Neural cell (in vitro differentiated cells): ENCODE data around the gene KRTAP5-1. TPM values are rescaled to one million over a fixed set of nuclear protein-coding genes. Genes with fewer than 3 reads are reported as not detected.

Experiments used
- H2AFZ ChIP-seq: fragments of 200-600, 300-800 bp; sonication (generic), shearing (Covaris generic); 2 replicates; pipeline ENCODE4 v1.6.0; 2014; ENCODE audit warnings: low read depth, mild to moderate bottlenecking, antibody characterized with exemption, low read length, moderate library complexity
- H3F3A ChIP-seq: fragments of 200-600 bp; shearing (Covaris generic); 2 replicates; pipeline ENCODE4 v1.6.1; 2016; ENCODE audit warnings: mild to moderate bottlenecking, moderate library complexity, mixed read lengths, antibody characterized with exemption, low read length; ENCODE audit not compliant: insufficient read depth, poor library complexity, severe bottlenecking
- H3K27ac ChIP-seq: fragments of 200-600, 300-800 bp; sonication (generic), shearing (Covaris generic); 2 replicates; pipeline ENCODE4 v1.5.1; 2014; ENCODE audit warnings: mild to moderate bottlenecking, low read length, moderate library complexity
- H3K27me3 ChIP-seq: fragments of 300-800, 200-600 bp; sonication (generic), shearing (Covaris generic); 2 replicates; pipeline ENCODE4 v1.6.0; 2014; ENCODE audit warnings: mild to moderate bottlenecking, low read depth, low read length, moderate library complexity; ENCODE audit not compliant: insufficient read depth
- H3K36me3 ChIP-seq: fragments of 300-800, 200-600 bp; sonication (generic), shearing (Covaris generic); 2 replicates; pipeline ENCODE4 v1.5.1; 2014; ENCODE audit warnings: mild to moderate bottlenecking, antibody characterized with exemption, low read length, moderate library complexity; ENCODE audit not compliant: insufficient read depth
- H3K4me2 ChIP-seq: fragments of 300-800, 200-600 bp; sonication (generic), shearing (Covaris generic); 2 replicates; pipeline ENCODE4 v1.6.0; 2014; ENCODE audit warnings: mild to moderate bottlenecking, low read length
- H3K4me3 ChIP-seq: fragments of 300-800, 200-600 bp; sonication (generic), shearing (Covaris generic); 2 replicates; pipeline ENCODE4 v1.5.1; 2014; ENCODE audit warnings: mild to moderate bottlenecking, low read length, moderate library complexity
- H3K79me2 ChIP-seq: fragments of 200-600 bp; shearing (Covaris generic); replicated peaks from 2 replicates; pipeline ENCODE4 v1.6.0; 2014; ENCODE audit warnings: mild to moderate bottlenecking, low read length, moderate library complexity; ENCODE audit not compliant: insufficient read depth
- H3K9ac ChIP-seq: fragments of 300-800, 200-600 bp; sonication (generic), shearing (Covaris generic); 2 replicates; pipeline ENCODE4 v1.6.1; 2016; ENCODE audit warnings: mild to moderate bottlenecking, low read length, mixed read lengths
- H3K9me2 ChIP-seq: fragments of 200-600 bp; shearing (Covaris generic); 2 replicates; pipeline ENCODE4 v1.6.1; 2016; ENCODE audit warnings: mild to moderate bottlenecking, low read length, mixed read lengths; ENCODE audit not compliant: insufficient read depth
- H3K9me3 ChIP-seq: fragments of 200-600, 300-800 bp; sonication (generic), shearing (Covaris generic); 2 replicates; pipeline ENCODE4 v1.6.1; 2016; ENCODE audit warnings: mild to moderate bottlenecking, mixed run types, low read length, moderate library complexity, mixed read lengths
- H4K20me1 ChIP-seq: fragments of 200-600 bp; shearing (Covaris generic); 2 replicates; pipeline ENCODE4 v1.6.1; 2016; ENCODE audit warnings: mild to moderate bottlenecking, mixed run types; ENCODE audit not compliant: insufficient read depth
- CTCF ChIP-seq: fragments of 450-650 bp; IDR thresholded peaks from 2 replicates; pipeline ENCODE4 v1.5.1; 2014; ENCODE audit warnings: antibody characterized with exemption, mild to moderate bottlenecking, moderate library complexity; ENCODE audit not compliant: poor library complexity, severe bottlenecking
- EP300 ChIP-seq: fragments of 450-650 bp; conservative IDR thresholded peaks from 2 replicates; pipeline ENCODE4 v1.6.1; 2014; ENCODE audit warnings: antibody characterized with exemption, mild to moderate bottlenecking, moderate library complexity; ENCODE audit not compliant: poor library complexity, severe bottlenecking
- EZH2 ChIP-seq: fragments of 200-600, 300-800 bp; shearing (Covaris generic), sonication (generic); IDR thresholded peaks from 2 replicates; pipeline ENCODE4 v1.6.1; 2014; ENCODE audit warnings: antibody characterized with exemption, low read length, borderline replicate concordance, mild to moderate bottlenecking; ENCODE audit not compliant: insufficient read depth, poor library complexity, severe bottlenecking
- MXI1 ChIP-seq: fragments of 450-650 bp; conservative IDR thresholded peaks from 2 replicates; pipeline ENCODE4 v1.6.1; 2014; ENCODE audit warnings: antibody characterized with exemption, mild to moderate bottlenecking; ENCODE audit not compliant: poor library complexity, severe bottlenecking
- POLR2AphosphoS5 ChIP-seq: IDR thresholded peaks from 2 replicates; pipeline ENCODE4 v1.6.1; 2012
- RAD21 ChIP-seq: fragments of 450-650 bp; conservative IDR thresholded peaks from 2 replicates; pipeline ENCODE4 v1.6.1; 2014; ENCODE audit warnings: antibody characterized with exemption, mild to moderate bottlenecking, moderate library complexity
- SMC3 ChIP-seq: fragments of 450-650 bp; conservative IDR thresholded peaks from 2 replicates; pipeline ENCODE4 v1.6.1; 2014; ENCODE audit warnings: antibody characterized with exemption, mild to moderate bottlenecking, moderate library complexity; ENCODE audit not compliant: poor library complexity
- TAF1 ChIP-seq: IDR thresholded peaks from 2 replicates; pipeline ENCODE4 v1.6.1; 2012; ENCODE audit warnings: low read depth
- polyA plus RNA-seq: library from polyadenylated mRNA; depleted of rRNA; stranded (reverse); fragments of >200 nt; gene quantifications from 2 replicates; pipeline ENCODE4 v1.2.3, GENCODE V29; 2014
- TF ChIP-seq, protein P1 (sequence below): IDR thresholded peaks from 2 replicates; pipeline ENCODE4 v1.6.1; 2012; ENCODE audit warnings: borderline replicate concordance

KRTAP5-1 gene
- polyA plus RNA-seq, 1 donor from 2014 or later, result not detected

DNA sequence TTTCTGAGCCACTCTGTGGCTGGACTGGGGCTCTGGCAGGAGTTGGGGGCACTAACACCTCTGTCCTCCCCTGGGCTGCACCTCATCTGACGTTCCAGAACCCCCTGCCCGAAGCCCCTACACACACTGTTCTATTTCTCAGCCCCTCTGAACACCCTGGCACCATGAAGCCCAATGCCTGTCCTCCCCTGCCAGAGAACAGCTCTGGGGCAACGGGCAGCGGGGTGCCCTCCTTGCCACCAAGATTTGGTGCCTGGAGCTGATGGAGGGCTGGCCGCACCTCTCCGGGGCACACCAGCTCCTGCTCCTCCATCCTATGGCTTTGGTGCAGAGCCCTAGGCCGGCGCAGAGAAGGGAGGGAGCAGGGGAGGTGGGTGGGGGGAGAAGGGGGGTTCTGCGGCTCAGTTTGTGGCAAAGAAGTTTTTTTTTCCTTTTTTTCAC, 29.4 kb downstream of the KRTAP5-1 start:
- no peak overlapping the region for H3K27ac ChIP-seq
- no peaks in the 10 kb centered on the region for H3K79me2 ChIP-seq
- no peaks in the 10 kb centered on the region for H3F3A ChIP-seq
- TF ChIP-seq MXI1 (no peak), POLR2AphosphoS5 (no peak), SMC3 (no peak), RAD21 (no peak), EZH2 (no peak), CTCF (no peak)
- no peaks in the 10 kb centered on the region for H3K9me2 ChIP-seq
- no peaks in the 10 kb centered on the region for H3K9me3 ChIP-seq
- peaks cover 21% of the 10 kb centered on the region for H4K20me1 ChIP-seq
- H3K4me2 ChIP-seq, result no peak overlapping the region
- H3K36me3 ChIP-seq, result no peaks in the 10 kb centered on the region
- no peaks in the 10 kb centered on the region for H3K27me3 ChIP-seq
- H3K9ac ChIP-seq, result no peak overlapping the region
- H2AFZ ChIP-seq, result no peak overlapping the region
- H3K4me3 ChIP-seq, result no peak overlapping the region

- Histone ChIP-seq H3K27ac (no peak overlapping the region), H3K4me2 (no peak overlapping the region), H3K27me3 (peaks cover 4% of the 10 kb centered on the region), H2AFZ (no peak overlapping the region), H3K36me3 (no peaks in the 10 kb centered on the region), H3K79me2 (no peaks in the 10 kb centered on the region), H3K9me2 (no peaks in the 10 kb centered on the region), H4K20me1 (peaks cover 16% of the 10 kb centered on the region), H3K9me3 (no peaks in the 10 kb centered on the region), H3K9ac (no peak overlapping the region), H3K4me3 (no peak overlapping the region), H3F3A (no peaks in the 10 kb centered on the region)
- TF ChIP-seq POLR2AphosphoS5 (no peak), CTCF (no peak), EP300 (no peak), SMC3 (no peak), MXI1 (no peak), RAD21 (no peak), TAF1 (no peak), EZH2 (no peak)
- TF ChIP-seq, protein P1, sequence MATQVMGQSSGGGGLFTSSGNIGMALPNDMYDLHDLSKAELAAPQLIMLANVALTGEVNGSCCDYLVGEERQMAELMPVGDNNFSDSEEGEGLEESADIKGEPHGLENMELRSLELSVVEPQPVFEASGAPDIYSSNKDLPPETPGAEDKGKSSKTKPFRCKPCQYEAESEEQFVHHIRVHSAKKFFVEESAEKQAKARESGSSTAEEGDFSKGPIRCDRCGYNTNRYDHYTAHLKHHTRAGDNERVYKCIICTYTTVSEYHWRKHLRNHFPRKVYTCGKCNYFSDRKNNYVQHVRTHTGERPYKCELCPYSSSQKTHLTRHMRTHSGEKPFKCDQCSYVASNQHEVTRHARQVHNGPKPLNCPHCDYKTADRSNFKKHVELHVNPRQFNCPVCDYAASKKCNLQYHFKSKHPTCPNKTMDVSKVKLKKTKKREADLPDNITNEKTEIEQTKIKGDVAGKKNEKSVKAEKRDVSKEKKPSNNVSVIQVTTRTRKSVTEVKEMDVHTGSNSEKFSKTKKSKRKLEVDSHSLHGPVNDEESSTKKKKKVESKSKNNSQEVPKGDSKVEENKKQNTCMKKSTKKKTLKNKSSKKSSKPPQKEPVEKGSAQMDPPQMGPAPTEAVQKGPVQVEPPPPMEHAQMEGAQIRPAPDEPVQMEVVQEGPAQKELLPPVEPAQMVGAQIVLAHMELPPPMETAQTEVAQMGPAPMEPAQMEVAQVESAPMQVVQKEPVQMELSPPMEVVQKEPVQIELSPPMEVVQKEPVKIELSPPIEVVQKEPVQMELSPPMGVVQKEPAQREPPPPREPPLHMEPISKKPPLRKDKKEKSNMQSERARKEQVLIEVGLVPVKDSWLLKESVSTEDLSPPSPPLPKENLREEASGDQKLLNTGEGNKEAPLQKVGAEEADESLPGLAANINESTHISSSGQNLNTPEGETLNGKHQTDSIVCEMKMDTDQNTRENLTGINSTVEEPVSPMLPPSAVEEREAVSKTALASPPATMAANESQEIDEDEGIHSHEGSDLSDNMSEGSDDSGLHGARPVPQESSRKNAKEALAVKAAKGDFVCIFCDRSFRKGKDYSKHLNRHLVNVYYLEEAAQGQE, result no peak
Observed at GRCh38 chr11:1554981-1555712, 29.9 kb downstream of the KRTAP5-1 start.
